Measurements from ENCODE around the gene ABCB4. TPM values are rescaled to one million over a fixed set of nuclear protein-coding genes. Genes with fewer than 3 reads are reported as not detected.

Gene ABCB4
- total and polyA plus RNA-seq, 2 of the 8 experiments (the other 6 are each of a cell fraction or from before 2014, with no cell fraction given): 0.54 to 0.60 TPM

GRCh38 chr7:87507446-87507845 is 32.0 kb upstream of the ABCB4 start (continued):
- TF ChIP-seq, protein P1, sequence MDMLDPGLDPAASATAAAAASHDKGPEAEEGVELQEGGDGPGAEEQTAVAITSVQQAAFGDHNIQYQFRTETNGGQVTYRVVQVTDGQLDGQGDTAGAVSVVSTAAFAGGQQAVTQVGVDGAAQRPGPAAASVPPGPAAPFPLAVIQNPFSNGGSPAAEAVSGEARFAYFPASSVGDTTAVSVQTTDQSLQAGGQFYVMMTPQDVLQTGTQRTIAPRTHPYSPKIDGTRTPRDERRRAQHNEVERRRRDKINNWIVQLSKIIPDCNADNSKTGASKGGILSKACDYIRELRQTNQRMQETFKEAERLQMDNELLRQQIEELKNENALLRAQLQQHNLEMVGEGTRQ (IDR thresholded peaks at IDR 0.05; ENCODE audit: low read length): no peak
- no peak for TF ChIP-seq CBX8 (IDR thresholded peaks at IDR 0.05; ENCODE audit: borderline replicate concordance, low read depth, low read length)
- TF ChIP-seq SP2 (IDR thresholded peaks at IDR 0.05; ENCODE audit: low read length): no peak
- TF ChIP-seq RBBP5 (IDR thresholded peaks at IDR 0.05; ENCODE audit: borderline replicate concordance, low read depth, low read length): no peak
